Tibial nerve (tissue), 4 donors: ENCODE measurements around the gene NCOA7.

Source experiments
- EP300 ChIP-seq, 2 donors: sonication (generic); formaldehyde crosslinking; IDR thresholded peaks; one replicate each; pipeline ENCODE4 v1.6.1; 2017; ENCODE audit warnings: antibody characterized with exemption in 2 of 2, mild to moderate bottlenecking in 1 of 2
- POLR2A ChIP-seq, 2 donors: fragments of 450-650 bp; IDR thresholded peaks; one replicate each; pipeline ENCODE4 v1.6.1; 2017; ENCODE audit warnings: antibody characterized with exemption in 2 of 2, mild to moderate bottlenecking in 2 of 2, moderate library complexity in 2 of 2
- TF ChIP-seq, protein P1 (sequence below), 5 experiments: fragments of 200-600 bp in 3 of 5; fragments of 450-650 bp in 2 of 5; sonication (generic) in 3 of 5; IDR thresholded peaks; one replicate each; pipeline ENCODE4 v1.5.1; 2016 to 2019; ENCODE audit warnings: antibody characterized with exemption in 5 of 5, mild to moderate bottlenecking in 3 of 5, moderate library complexity in 2 of 5

DNA sequence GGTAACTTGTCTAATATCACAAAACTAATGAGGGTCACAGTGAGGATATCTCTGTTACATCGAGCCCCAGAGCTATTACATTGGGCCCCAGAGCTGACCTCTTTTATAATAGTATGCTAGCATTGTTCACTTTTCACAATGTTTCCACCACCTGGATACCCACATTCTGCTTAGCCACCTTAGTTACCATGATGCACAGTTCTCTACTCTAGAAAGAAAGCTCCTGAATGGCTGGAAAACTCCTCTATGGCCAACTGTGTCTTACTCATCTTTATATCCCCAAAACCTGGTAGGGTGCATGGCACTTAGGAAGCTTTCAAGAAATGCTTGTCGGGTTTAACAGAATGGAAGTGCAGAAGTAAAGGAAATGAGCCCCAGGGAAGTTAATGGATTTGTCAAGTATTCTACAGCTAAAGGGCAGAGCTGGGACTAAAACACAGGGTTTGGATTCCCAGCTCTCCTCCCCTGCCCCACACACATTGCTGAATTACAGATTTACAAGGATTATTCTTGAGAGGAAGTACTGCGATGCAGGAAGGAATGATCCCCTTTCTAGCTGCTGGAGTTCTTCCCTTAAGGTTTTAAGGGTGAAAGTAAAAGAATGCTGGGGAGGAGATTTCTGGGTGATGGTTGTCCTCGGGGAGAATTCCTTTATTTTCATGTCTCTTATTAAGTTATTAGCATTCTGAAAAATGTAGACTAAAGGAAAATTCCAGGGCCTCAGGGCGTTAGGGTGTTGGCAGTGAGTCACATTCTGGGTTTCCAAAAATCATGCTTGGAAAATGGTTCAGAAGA is 149.7 kb downstream of the NCOA7 start:
- TF ChIP-seq POLR2A (IDR thresholded peaks at IDR 0.05): no peak
- TF ChIP-seq, protein P1, sequence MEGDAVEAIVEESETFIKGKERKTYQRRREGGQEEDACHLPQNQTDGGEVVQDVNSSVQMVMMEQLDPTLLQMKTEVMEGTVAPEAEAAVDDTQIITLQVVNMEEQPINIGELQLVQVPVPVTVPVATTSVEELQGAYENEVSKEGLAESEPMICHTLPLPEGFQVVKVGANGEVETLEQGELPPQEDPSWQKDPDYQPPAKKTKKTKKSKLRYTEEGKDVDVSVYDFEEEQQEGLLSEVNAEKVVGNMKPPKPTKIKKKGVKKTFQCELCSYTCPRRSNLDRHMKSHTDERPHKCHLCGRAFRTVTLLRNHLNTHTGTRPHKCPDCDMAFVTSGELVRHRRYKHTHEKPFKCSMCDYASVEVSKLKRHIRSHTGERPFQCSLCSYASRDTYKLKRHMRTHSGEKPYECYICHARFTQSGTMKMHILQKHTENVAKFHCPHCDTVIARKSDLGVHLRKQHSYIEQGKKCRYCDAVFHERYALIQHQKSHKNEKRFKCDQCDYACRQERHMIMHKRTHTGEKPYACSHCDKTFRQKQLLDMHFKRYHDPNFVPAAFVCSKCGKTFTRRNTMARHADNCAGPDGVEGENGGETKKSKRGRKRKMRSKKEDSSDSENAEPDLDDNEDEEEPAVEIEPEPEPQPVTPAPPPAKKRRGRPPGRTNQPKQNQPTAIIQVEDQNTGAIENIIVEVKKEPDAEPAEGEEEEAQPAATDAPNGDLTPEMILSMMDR (IDR thresholded peaks at IDR 0.05): no peak
- no peak for TF ChIP-seq EP300 (IDR thresholded peaks at IDR 0.05)
